OCI-LY7 (cell line): ENCODE data around the gene RFC3. TPM values are rescaled to one million over a fixed set of nuclear protein-coding genes. Genes with fewer than 3 reads are reported as not detected.

Experiments
- BruUV-seq: library from RNA; stranded (reverse); fragments of 400-500 nt; replicated peaks from 2 replicates; lab custom pipeline; 2021; lab: Mats Ljungman, UMichigan
- CTCF ChIA-PET: fragments of 300-600 bp; sonication (Branson Sonifier 250); formaldehyde crosslinking; loops from one replicate; lab custom pipeline; 2022; ENCODE audit warnings: antibody characterized with exemption; ENCODE audit not compliant: unreplicated experiment; lab: Charles Lee
- POLR2A ChIA-PET: fragments of 300-600 bp; sonication (Branson Sonifier 250); formaldehyde crosslinking; loops from one replicate; lab custom pipeline; 2022; ENCODE audit warnings: antibody characterized with exemption; lab: Charles Lee
- DNase-seq: peaks from one replicate; pipeline ENCODE4 v3.0.0-alpha.2; 2015; ENCODE audit warnings: low spot score
- H2AFZ ChIP-seq: fragments of 200-600 bp; sonication (generic), shearing (Covaris generic); 2 replicates; pipeline ENCODE4 v1.6.1; 2014; ENCODE audit warnings: mild to moderate bottlenecking, antibody characterized with exemption, low read length, moderate library complexity
- H3K27ac ChIP-seq: fragments of 200-600 bp; sonication (generic); 2 replicates; pipeline ENCODE4 v1.5.1; 2014; ENCODE audit warnings: mixed run types, low read depth, mild to moderate bottlenecking, moderate library complexity, low read length, inconsistent platforms; ENCODE audit not compliant: poor library complexity, severe bottlenecking
- H3K36me3 ChIP-seq: fragments of 200-600 bp; sonication (generic); 2 replicates; pipeline ENCODE4 v1.6.1; 2014; ENCODE audit warnings: mild to moderate bottlenecking, antibody characterized with exemption, low read length, moderate library complexity, mixed read lengths; ENCODE audit not compliant: insufficient read depth
- H3K4me1 ChIP-seq: fragments of 200-600 bp; sonication (generic); 2 replicates; pipeline ENCODE4 v1.5.1; 2014; ENCODE audit warnings: mild to moderate bottlenecking, low read length; ENCODE audit not compliant: insufficient read depth, poor library complexity, severe bottlenecking
- H3K4me2 ChIP-seq: fragments of 200-600 bp; sonication (generic); 2 replicates; pipeline ENCODE4 v1.6.1; 2014; ENCODE audit warnings: mild to moderate bottlenecking, low read length
- H3K4me3 ChIP-seq: fragments of 200-600 bp; sonication (generic); 2 replicates; pipeline ENCODE4 v1.5.1; 2014; ENCODE audit warnings: mild to moderate bottlenecking, low read depth, low read length; ENCODE audit not compliant: poor library complexity, severe bottlenecking
- H3K79me2 ChIP-seq: fragments of 200-600 bp; sonication (generic); 2 replicates; pipeline ENCODE4 v1.6.1; 2016; ENCODE audit warnings: low read depth, mild to moderate bottlenecking, low read length, moderate library complexity, mixed read lengths; ENCODE audit not compliant: insufficient read depth
- H3K9me2 ChIP-seq: fragments of 200-600 bp; sonication (generic); 2 replicates; pipeline ENCODE4 v1.6.1; 2016; ENCODE audit warnings: mild to moderate bottlenecking, low read length, mixed read lengths; ENCODE audit not compliant: insufficient read depth
- H3K9me3 ChIP-seq: fragments of 200-600 bp; sonication (generic); 2 replicates; pipeline ENCODE4 v1.6.1; 2014; ENCODE audit warnings: mild to moderate bottlenecking, mixed run types, low read length, mixed read lengths
- H4K20me1 ChIP-seq: fragments of 200-600 bp; sonication (generic); 2 replicates; pipeline ENCODE4 v1.6.1; 2014; ENCODE audit warnings: mild to moderate bottlenecking, antibody characterized with exemption, low read length, moderate library complexity, mixed read lengths; ENCODE audit not compliant: insufficient read depth
- EZH2phosphoT487 ChIP-seq: fragments of 200-600 bp; sonication (generic); IDR thresholded peaks from 2 replicates; pipeline ENCODE4 v1.6.1; 2018; ENCODE audit warnings: low read depth, borderline replicate concordance, mild to moderate bottlenecking, mixed run types, antibody characterized with exemption, low read length, moderate library complexity, mixed read lengths
- intact Hi-C: fragments of 100-400 bp; cut with micrococcal nuclease; formaldehyde crosslinking; loops from one replicate; pipeline ENCODE4 v1.10.0; 2022; ENCODE audit not compliant: unreplicated experiment
- total RNA-seq, 2 experiments: library from RNA; depleted of rRNA in 1 of 2; stranded (reverse); fragments of >200 nt in 1 of 2; shearing (Covaris generic) in 1 of 2; gene quantifications; 2 replicates each; pipeline ENCODE4 v1.2.3, GENCODE V29; 2014 to 2022
- TF ChIP-seq, protein P1 (sequence below): fragments of 200-600 bp; sonication (generic); conservative IDR thresholded peaks from 2 replicates; pipeline ENCODE4 v1.5.1; 2014; ENCODE audit warnings: mild to moderate bottlenecking, antibody characterized with exemption, low read length, moderate library complexity, mixed read lengths

Gene RFC3
- total RNA-seq, 2 experiments from 2014 or later = 108 to 118 TPM

DNA sequence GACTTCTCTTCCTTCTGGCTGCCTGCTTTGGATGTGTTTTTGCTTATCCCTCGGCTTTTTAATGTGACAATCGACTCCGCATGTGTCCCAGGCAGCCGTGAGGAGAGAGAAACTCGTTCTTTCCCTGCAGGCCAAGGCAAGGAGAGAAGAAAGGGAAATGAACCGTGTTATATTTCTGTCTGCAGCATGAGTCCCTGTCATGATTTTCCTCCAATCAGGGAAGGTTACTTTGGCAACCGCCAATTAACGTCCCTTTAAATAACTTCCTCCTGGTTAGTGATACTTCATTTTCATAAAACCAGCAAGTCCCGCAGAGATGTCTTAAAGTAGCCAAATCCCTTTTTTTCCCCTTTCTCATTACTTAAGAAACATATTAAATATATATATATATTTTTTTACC, 42.6 kb downstream of the RFC3 start:
- peaks cover 18% of the 10 kb centered on the region; the same call in 1 of the 2 replicates for H3K9me3 ChIP-seq
- no peak overlapping the region for H2AFZ ChIP-seq
- H3K36me3 ChIP-seq = peaks cover 57% of the 10 kb centered on the region
- DNase-seq = no peak
- peaks cover 17% of the 10 kb centered on the region for H3K4me1 ChIP-seq
- H3K4me3 ChIP-seq = no peak overlapping the region
- no TSS peak for BruUV-seq
- no peak overlapping the region for H3K4me2 ChIP-seq
- H4K20me1 ChIP-seq = no peaks in the 10 kb centered on the region
- H3K79me2 ChIP-seq = no peaks in the 10 kb centered on the region
- TF ChIP-seq, protein P1, sequence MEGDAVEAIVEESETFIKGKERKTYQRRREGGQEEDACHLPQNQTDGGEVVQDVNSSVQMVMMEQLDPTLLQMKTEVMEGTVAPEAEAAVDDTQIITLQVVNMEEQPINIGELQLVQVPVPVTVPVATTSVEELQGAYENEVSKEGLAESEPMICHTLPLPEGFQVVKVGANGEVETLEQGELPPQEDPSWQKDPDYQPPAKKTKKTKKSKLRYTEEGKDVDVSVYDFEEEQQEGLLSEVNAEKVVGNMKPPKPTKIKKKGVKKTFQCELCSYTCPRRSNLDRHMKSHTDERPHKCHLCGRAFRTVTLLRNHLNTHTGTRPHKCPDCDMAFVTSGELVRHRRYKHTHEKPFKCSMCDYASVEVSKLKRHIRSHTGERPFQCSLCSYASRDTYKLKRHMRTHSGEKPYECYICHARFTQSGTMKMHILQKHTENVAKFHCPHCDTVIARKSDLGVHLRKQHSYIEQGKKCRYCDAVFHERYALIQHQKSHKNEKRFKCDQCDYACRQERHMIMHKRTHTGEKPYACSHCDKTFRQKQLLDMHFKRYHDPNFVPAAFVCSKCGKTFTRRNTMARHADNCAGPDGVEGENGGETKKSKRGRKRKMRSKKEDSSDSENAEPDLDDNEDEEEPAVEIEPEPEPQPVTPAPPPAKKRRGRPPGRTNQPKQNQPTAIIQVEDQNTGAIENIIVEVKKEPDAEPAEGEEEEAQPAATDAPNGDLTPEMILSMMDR = no peak
- TF ChIP-seq EZH2phosphoT487 = no peak
- POLR2A ChIA-PET = interaction anchor here (0.5 kb wide), 1 partner anchor 45 kb away, joined by 5 read pairs; no protein-coding TSS in a partner anchor
- CTCF ChIA-PET = no interaction called here
- no peak overlapping the region for H3K27ac ChIP-seq
- intact Hi-C loops = no loop called here
- H3K9me2 ChIP-seq = no peaks in the 10 kb centered on the region

DNA sequence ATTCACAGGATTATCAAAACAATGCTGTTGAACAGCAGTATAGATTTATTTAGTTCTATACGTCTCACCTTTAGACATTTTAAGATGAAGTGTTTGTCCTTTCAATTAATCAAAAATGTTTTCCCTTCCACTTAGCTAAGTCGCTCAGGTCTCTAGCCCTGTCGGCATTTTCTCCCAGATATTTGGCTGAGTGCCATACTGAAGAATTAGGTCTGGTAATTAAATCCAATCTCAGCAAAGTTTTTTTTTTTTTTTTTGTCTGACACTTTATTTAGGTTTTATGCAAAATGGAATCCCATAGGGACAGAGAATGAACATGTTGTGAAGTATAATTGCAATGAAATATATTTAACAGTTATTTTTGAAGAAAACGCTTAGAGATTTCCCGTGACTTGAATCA, 44.1 kb downstream of the RFC3 start:
- CTCF ChIA-PET = no interaction called here
- Histone ChIP-seq H3K27ac (no peak overlapping the region), H3K9me2 (no peaks in the 10 kb centered on the region), H3K4me2 (no peak overlapping the region), H3K4me3 (no peak overlapping the region), H3K4me1 (peaks cover 25% of the 10 kb centered on the region), H3K36me3 (peaks cover 48% of the 10 kb centered on the region), H3K79me2 (no peaks in the 10 kb centered on the region), H3K9me3 (peaks cover 16% of the 10 kb centered on the region; the same call in 1 of the 2 replicates), H2AFZ (no peak overlapping the region), H4K20me1 (no peaks in the 10 kb centered on the region)
- intact Hi-C loops = no loop called here
- TF ChIP-seq EZH2phosphoT487 = no peak
- TF ChIP-seq, protein P1 = no peak
- BruUV-seq = no TSS peak
- no peak for DNase-seq
- POLR2A ChIA-PET = interaction anchor here (0.6 to 0.7 kb wide), 3 partner anchors 841 to 1152 kb away, joined by 4 to 5 read pairs (median 4); no protein-coding TSS in a partner anchor

DNA sequence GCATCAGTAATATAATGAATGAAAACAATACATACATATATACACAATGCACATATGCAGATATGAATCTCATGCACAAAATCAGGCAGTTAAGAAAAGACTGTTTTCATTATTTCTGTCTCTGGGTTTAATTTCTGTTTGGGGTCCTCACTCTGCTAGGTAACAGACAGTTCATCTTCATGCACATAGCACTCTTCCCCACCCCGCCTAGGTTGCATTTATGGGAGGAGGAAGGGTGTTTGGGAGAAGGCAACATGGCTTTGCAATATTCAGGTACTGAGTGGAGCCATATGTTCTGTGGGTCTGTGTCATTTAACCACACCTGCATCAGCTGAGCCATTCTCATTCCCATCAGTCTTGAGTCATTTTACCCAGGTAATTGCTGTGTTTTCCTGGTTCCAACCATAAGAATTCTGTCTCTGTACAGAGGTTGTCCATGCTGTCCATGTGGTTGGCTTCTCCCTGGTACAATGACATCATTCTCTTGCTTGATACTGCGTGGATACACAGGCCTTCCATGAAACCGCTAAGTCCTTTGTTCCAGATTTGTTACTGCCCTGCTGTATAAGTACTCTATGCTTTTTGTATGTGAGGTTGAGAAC, 45.3 kb downstream of the RFC3 start:
- POLR2A ChIA-PET = no interaction called here
- no peak overlapping the region for H3K27ac ChIP-seq

More for the DNA sequence above, 45.3 kb downstream of the RFC3 start:
- no peak for TF ChIP-seq EZH2phosphoT487
- TF ChIP-seq, protein P1 = no peak
- DNase-seq = no peak
- Histone ChIP-seq H3K4me3 (no peak overlapping the region), H3K79me2 (no peaks in the 10 kb centered on the region), H3K4me1 (peaks cover 25% of the 10 kb centered on the region), H3K4me2 (no peak overlapping the region), H3K36me3 (peaks cover 51% of the 10 kb centered on the region), H2AFZ (no peak overlapping the region), H3K9me3 (peaks cover 29% of the 10 kb centered on the region; the same call in 1 of the 2 replicates), H4K20me1 (no peaks in the 10 kb centered on the region), H3K9me2 (no peaks in the 10 kb centered on the region)
- CTCF ChIA-PET = no interaction called here
- no TSS peak for BruUV-seq
- intact Hi-C loops = no loop called here
